ENCODE measurements around the gene CYP11A1. TPM values are rescaled to one million over a fixed set of nuclear protein-coding genes. Genes with fewer than 3 reads are reported as not detected.

Gene CYP11A1
- total RNA-seq, 1 donor from 2014 or later: 3.2 TPM

GRCh38 chr15:74319596-74320351 is 47.7 kb downstream of the CYP11A1 start:
- no peak for ATAC-seq

GRCh38 chr15:74319138-74319460 is 48.3 kb downstream of the CYP11A1 start:
- ATAC-seq: no peak

- no peak for ATAC-seq
Measured at GRCh38 chr15:74318376-74319137, 48.9 kb downstream of the CYP11A1 start.

- no peak for ATAC-seq
Measured at GRCh38 chr15:74317820-74318375, 49.5 kb downstream of the CYP11A1 start.

GRCh38 chr15:74316141-74316540 is 51.3 kb downstream of the CYP11A1 start:
- ATAC-seq: no peak

- no peak for ATAC-seq
Measured at GRCh38 chr15:74315626-74316025, 51.8 kb downstream of the CYP11A1 start.

- no peak for ATAC-seq
Measured at GRCh38 chr15:74314795-74315438, 52.5 kb downstream of the CYP11A1 start.

GRCh38 chr15:74313889-74314288 is 53.6 kb downstream of the CYP11A1 start:
- no peak for ATAC-seq

- ATAC-seq: no peak
Measured at GRCh38 chr15:74312445-74313007, 54.9 kb downstream of the CYP11A1 start.

- ATAC-seq: no peak
Measured at GRCh38 chr15:74311734-74312444, 55.6 kb downstream of the CYP11A1 start.

- ATAC-seq: peak; percentile 72
Measured at GRCh38 chr15:74307827-74308811, 59.3 kb downstream of the CYP11A1 start.

- ATAC-seq: no peak
Measured at GRCh38 chr15:74306781-74307217, 60.6 kb downstream of the CYP11A1 start.

GRCh38 chr15:74305687-74306086 is 61.8 kb downstream of the CYP11A1 start:
- no peak for ATAC-seq

GRCh38 chr15:74304431-74304830 is 63.0 kb downstream of the CYP11A1 start:
- ATAC-seq: no peak

- ATAC-seq: no peak
Measured at GRCh38 chr15:74303741-74304309, 63.6 kb downstream of the CYP11A1 start.

- peak; percentile 51 for ATAC-seq
Measured at GRCh38 chr15:74302821-74303359, 64.6 kb downstream of the CYP11A1 start.

- ATAC-seq: no peak
Measured at GRCh38 chr15:74301583-74302361, 65.7 kb downstream of the CYP11A1 start.

GRCh38 chr15:74300057-74300795 is 67.2 kb downstream of the CYP11A1 start:
- ATAC-seq: no peak

GRCh38 chr15:74297887-74298286 is 69.6 kb downstream of the CYP11A1 start:
- ATAC-seq: no peak
